Activated CD8-positive, alpha-beta memory T cell treated with anti-CD3 and anti-CD28 coated beads, Interleukin-2, amount 50 U/mL, for 24 hours (primary cell): Measurements from ENCODE around the gene PAN2.
"Not testable (repeated sequence)": the region's sequence is repeated elsewhere in the genome, so short reads cannot be mapped to it uniquely, and the experiment has no call there.

ENCODE experiments used
- DNase-seq: peaks from one replicate; pipeline ENCODE4 v3.0.0-alpha.2; 2020; ENCODE audit errors: extremely low read depth

The PAN2 gene

GRCh38 chr12:56347255-56347654 lies 13.5 kb upstream of the PAN2 start:
- not testable (repeated sequence) for DNase-seq

- no peak for DNase-seq
These were observed 12.9 kb upstream of the PAN2 start for GRCh38 chr12:56346675-56347074.

- DNase-seq: not testable (repeated sequence)
These were observed 8.5 kb upstream of the PAN2 start for GRCh38 chr12:56342290-56342689.

GRCh38 chr12:56341616-56342015 lies 7.8 kb upstream of the PAN2 start:
- no peak for DNase-seq

GRCh38 chr12:56339158-56339422 lies 5.3 kb upstream of the PAN2 start:
- no peak for DNase-seq

- DNase-seq: peak; percentile 74
These were observed 4.7 kb upstream of the PAN2 start, which contains the start of gene IL23A for GRCh38 chr12:56338308-56339157. Gene IL23A, plus strand, starts transcription at chr12:56338884. Its CDS starts 161 bp downstream, at chr12:56339045.

- no peak for DNase-seq
These were observed 4.0 kb upstream of the PAN2 start for GRCh38 chr12:56337753-56338251.

GRCh38 chr12:56336361-56337167 lies 2.8 kb upstream of the PAN2 start:
- DNase-seq: no peak

GRCh38 chr12:56335527-56335926 lies 1.7 kb upstream of the PAN2 start:
- not testable (repeated sequence) for DNase-seq

GRCh38 chr12:56334490-56334793 lies 642 bp upstream of the PAN2 start:
- DNase-seq: no peak

- DNase-seq: no peak
These were observed 562 bp downstream of the PAN2 start for GRCh38 chr12:56333197-56333678.

- DNase-seq: no peak
These were observed 1.1 kb downstream of the PAN2 start for GRCh38 chr12:56332512-56333196.

GRCh38 chr12:56330936-56331490 lies 2.8 kb downstream of the PAN2 start:
- no peak for DNase-seq

- DNase-seq: no peak
These were observed 7.3 kb downstream of the PAN2 start for GRCh38 chr12:56326533-56326932.

- DNase-seq: no peak
These were observed 7.7 kb downstream of the PAN2 start for GRCh38 chr12:56326126-56326525.

- no peak for DNase-seq
These were observed 9.6 kb downstream of the PAN2 start for GRCh38 chr12:56324206-56324605.

- not testable (repeated sequence) for DNase-seq
These were observed 12.2 kb downstream of the PAN2 start for GRCh38 chr12:56321610-56322009.

GRCh38 chr12:56321027-56321426 lies 12.8 kb downstream of the PAN2 start:
- DNase-seq: no peak

- DNase-seq: no peak
These were observed 16.1 kb downstream of the PAN2 start for GRCh38 chr12:56317675-56318074.

- peak; percentile 85 for DNase-seq
These were observed 18.0 kb downstream of the PAN2 start, which contains the start of gene CNPY2 for GRCh38 chr12:56315622-56316473. Gene CNPY2, minus strand, starts transcription at chr12:56315988. Its CDS starts 771 bp downstream, at chr12:56315217.

GRCh38 chr12:56315249-56315621 lies 18.6 kb downstream of the PAN2 start:
- DNase-seq: no peak
